Activated T-cell treated with anti-CD3 and anti-CD28 coated beads, Interleukin-2, amount 50 U/mL, for 48 hours (primary cell): ENCODE data around the gene LHX3.
"Not testable (repeated sequence)": the region's sequence is repeated elsewhere in the genome, so short reads cannot be mapped to it uniquely, and the experiment has no call there.

ENCODE experiments used
- DNase-seq, 2 experiments: peaks; one replicate each; pipeline ENCODE4 v3.0.0-alpha.2; 2020

LHX3 gene

DNA sequence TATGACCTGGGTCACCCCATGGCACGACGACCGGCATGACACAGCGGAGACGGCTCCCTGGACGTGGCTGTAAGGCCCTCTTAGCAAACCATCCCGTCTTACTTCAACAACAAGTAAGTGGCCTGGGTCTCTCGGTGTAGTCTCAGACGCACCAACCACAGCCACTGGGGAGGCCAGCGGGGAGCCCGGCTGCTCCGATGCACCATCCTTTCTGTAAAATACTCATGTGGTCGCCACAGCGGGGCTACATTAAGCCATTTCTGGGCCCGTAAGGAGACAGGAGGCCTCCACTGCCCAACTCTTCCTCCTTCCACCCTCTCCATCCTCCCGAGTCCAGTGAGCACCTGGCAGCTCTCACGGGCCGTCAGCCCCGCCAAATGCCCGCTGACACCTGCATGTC, 36.0 kb upstream of the LHX3 start:
- no peak for DNase-seq

DNA sequence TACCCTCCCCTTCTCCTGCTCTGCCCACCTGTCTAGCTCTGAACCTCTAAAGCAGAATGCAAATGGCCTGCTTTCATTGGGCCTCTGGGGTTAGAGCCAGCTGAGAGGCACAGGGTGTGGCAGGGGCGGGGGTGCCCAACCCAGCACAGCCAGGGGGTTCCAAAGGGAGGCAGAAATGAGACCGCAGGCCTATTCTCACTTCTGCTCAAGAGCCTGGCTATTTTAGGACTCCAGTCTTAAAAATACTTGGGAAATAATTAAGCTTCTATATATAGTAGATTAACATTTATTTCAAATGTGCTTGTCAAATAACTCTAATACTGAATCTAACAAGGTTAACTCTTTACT, 35.0 kb upstream of the LHX3 start:
- no peak for DNase-seq

DNA sequence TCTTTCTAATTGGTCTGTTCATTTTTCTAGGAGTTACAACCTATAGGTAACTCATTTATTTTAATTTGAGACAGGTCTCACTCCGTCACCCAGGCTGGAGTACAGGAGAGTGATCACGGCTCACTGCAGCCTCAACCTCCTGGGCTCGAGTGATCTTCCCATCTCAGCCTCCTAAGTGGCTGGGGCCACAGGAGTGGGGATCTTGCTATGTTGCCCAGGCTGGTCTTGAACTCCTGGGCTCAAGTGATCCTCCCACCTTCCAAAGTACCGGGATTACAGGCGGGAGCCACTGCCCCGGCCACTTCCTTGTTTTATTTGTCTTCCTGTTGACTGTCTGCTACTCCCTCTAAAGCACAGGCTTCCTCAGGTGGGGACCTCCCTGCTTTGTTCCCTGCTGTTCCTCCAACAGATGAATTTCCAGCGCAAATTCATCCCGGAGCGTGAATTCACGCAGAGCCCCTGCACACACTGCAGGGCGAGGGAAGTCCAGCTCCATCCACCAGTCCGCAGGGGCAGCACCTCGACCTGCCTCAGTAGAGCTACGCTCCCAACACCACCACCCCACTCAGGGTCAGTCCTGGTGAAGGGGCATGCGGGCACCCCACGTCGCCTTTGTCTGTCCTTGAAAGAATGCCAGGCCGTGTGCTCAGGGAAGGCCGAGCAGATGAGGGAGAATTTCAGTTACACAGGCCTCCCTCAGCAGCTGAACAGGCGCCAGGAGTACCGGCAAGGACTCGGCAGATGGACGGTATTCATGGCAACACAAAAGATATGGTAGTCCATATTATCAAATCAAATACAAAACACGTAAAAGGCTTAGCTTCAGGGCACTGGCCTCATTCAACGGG, 34.4 kb upstream of the LHX3 start:
- DNase-seq = no peak

DNA sequence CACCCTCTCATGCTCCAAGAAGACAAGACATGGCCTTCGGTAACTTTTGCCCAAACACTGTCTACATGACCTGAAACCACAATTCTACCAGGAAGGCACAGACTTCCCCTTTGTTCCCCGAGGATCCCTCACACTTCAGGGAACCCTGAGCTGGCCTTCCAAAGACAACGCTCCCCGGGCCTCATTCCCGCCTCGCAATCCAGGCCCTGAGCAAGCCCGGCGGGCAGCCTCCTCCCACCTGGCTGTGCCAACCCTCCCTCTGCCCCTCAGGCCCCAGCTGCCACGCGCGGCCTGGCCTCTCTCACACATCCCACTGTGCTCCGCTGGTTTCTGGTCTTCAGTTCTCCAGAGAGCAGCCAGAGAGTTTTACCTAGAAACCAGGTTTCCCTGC, 33.4 kb upstream of the LHX3 start:
- no peak for DNase-seq

DNA sequence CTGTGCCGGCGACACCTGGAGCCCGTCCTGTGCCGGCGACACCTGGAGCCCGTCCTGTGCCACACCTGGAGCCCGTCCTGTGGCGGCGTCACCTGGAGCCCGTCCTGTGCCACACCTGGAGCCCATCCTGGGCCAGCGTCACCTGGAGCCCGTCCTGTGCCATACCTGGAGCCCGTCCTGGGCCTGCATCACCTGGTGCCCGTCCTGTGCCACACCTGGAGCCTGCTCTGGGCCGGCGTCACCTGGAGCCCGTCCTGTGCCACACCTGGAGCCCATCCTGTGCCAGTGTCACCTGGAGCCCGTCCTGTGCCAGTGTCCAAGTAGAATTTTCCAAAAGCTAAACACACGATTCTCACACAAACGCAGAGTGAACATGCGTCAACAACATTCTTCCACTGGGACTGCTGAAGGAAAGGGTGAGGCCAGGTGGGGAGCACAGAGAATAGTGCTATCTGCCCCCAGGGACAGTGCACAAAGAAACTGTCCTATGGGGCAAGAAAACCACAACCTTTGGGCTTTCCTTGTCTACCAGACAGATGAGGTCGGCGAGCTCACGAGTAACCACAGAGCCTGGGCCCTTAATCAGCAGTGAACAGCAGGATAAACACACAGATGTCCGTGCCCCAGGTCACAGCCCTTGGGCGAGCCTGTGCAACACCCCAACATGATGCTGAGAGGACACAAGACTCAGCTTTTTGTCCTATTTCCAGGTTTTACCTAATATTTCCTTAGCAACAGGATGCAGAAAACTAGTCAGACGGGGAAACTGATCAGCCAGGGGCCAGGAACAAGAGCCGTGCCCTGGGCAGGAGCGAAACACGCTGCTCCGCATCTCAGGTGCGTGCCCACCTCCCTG, 32.8 kb upstream of the LHX3 start:
- DNase-seq = no peak

DNA sequence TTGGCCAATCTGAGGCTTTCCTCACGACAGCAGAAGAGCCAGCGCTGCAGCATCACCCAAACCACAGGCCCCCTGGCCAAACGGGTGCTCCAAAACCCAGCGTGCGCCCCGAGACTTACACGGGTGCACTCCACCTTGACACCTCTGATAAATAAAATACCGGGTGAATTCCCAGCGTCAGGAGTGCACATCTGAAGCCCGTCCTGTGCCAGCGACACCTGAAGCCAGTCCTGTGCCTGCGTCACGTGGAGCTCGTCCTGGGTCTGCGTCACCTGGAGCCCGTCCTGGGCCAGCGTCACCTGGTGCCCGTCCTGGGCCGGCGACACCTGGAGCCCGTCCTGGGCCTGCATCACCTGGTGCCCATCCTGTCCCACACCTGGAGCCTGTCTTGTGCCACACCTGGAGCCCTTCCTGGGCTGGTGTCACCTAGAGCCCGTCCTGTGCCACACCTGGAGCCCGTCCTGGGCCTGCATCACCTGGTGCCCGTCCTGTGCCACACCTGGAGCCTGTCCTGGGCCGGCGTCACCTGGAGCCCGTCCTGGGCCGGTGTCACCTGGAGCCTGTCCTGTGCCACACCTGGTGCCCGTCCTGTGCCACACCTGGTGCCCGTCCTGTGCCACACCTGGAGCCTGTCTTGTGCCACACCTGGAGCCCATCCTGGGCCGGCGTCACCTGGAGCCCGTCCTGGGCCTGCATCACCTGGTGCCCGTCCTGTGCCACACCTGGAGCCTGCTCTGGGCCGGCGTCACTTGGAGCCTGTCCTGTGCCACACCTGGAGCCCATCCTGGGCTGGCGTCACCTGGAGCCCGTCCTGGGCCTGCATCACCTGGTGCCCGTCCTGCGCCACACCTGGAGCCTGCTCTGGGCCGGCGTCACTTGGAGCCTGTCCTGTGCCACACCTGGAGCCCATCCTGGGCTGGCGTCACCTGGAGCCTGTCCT, 31.8 kb upstream of the LHX3 start:
- DNase-seq = not testable (repeated sequence)

DNA sequence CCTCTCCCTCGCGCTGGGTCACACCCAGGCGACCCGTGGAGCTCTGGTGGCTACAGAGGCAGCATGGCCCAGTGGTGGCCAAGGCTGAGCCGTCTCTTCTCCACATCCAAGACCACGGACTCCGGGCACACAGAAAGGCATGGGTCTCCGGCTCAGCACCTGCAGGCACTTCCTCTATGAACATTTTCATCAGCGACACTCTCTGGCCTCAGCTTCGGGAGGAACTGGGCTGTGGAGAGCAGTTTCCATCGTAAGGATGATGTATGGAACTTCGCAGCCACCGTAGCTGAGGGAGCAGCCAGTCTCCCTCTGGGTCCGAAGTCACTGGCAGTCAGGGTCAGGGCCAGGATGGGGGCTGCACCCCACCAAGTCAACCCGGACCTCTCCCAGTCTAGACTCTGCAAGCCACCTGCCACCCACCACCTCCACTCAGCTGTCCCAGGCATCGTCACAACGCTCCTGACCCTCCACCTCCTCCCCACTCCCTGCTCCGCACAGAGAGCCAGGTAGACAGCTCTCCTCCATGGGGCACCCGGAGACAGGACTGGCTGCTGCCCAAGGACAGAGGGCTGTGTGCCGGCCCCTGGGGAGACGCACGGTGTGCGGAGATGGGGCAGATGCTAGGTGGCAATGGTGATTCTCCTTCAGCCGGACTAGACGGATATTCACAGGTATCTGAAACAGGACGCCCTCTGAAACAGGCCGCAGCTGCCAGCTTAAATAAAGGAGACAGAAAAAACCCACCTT, 31.0 kb upstream of the LHX3 start:
- DNase-seq = no peak

DNA sequence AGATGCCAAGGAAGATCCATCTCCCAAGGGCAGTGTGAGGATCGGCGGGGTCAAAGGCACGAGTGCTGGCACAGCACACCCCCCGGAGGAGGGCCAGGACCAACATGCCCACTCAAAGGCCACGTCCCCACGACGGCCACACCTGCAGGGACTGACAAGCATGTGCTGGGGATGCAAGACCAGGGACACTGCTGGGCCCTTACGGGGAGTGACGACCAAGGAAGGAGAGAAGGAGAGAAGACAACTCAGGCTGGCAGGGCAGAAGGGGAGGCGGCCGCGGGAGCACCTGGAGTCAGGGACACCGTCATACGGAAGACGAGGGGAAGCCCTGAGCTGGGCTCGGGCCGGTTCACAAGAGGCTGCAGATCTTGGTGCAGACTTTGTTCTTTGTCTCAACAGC, 30.2 kb upstream of the LHX3 start:
- no peak for DNase-seq

DNA sequence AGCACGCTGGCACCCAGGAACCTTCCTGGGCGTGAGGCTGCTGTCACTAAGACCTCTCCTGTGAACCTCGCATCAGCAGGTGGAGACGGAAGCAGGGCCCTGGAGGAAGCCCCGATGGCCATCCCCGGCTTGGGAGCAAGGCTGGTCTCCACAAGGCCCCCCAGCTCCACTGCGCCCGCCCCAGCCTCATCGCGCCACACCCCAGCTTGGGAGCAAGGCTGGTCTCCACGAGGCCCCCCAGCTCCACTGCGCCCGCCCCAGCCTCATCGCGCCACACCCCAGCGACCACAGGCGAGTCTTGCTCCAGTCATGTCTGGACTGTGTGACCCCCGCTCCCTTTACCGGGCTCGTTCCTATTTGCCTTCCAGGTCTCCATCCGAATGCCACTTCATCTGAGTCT, 29.7 kb upstream of the LHX3 start:
- DNase-seq = no peak

DNA sequence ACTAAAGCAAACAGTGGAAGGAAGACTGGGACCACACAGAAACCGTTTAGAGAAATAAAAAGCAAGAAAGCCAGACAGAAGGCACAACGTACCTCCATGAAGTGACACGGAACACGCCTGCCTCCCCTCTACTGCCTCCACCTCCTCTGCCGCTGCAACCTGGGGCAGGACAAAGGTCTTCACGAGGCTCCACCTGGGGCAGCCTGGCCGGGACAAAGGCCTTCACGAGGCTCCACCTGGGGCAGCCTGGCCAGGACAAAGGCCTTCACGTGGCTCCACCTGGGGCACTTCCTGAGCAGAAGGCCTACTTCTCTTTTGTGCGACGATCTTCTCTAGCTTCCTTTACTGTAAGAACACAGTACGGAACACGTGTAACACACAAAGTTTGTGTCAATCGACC, 28.9 kb upstream of the LHX3 start:
- DNase-seq = no peak

DNA sequence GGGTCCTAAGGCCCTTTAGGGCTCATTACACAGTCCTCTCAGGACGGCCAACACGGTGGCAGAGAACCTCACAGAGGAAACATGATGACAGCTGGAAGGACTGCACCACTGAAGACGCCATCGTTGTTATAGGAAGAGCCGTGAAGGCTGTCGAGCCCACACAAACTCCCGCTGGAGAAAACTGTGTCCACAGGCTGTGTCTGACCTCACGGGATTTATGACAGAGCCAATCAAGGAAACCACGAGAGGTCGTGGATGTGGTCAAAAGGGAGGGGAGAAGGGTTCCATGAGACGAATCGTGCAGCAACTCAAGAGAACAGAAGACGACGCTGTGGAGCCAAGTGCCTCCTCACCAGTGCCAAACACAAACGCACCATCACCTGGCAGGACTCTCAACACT, 28.5 kb upstream of the LHX3 start:
- DNase-seq = no peak

DNA sequence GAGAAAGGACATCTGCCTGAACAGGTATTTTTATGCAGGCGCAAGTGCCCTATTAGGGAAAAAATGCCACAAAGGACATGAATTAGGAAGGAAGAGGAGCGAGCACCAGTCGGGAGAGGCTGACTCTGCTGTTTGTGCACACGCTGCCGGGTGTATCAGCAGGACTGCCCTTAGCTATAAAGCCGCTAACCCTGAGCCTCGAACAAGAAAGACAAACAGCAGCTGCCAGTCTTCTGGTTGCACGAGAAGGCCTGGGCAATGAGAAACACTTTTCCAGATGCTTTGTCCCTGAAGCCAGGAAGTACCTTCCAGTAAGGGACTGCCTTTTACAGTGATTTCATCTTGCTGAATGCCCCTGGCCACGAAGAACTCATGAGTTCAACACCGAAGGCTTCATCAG, 28.0 kb upstream of the LHX3 start:
- no peak for DNase-seq

DNA sequence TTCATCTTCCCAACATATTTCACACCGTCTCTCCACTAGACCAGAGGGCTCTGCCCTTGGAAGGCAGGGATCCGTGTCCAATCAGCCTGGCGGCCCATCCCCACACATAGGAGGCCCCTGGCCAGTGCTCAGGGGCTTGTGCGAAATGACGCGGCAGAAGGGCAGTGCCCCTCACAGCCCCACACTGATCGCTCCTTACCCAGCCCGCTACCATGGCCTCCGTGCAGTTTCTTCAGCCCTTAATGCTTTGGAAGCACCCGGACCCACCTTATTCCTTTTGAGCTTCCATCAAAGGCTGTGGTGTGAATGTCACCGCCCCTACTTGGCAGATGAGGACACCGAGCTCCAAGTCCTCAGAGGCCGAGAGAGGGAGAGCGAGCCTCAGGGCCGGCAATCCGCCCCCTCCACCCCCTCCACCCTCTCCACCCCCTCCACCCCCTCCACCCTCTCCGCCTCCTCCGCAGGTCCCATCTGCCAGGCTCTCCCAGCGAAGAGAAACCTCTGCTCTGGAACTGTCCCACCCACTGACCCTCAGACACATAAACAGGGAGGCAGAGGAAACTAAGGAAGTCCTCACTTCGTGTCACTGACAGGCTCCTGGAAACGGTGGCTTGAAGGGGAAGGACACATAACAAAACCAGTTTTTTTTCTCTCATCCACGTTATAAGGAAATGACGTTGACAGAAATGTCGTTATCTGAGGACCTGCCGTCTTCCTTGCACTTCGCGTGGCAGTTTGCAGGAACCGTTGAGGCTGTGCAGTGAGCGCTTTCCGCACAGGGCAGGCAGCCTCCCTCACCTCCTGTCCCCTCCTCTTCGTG, 26.8 kb upstream of the LHX3 start:
- peak; percentile 41 to 42 for DNase-seq

DNA sequence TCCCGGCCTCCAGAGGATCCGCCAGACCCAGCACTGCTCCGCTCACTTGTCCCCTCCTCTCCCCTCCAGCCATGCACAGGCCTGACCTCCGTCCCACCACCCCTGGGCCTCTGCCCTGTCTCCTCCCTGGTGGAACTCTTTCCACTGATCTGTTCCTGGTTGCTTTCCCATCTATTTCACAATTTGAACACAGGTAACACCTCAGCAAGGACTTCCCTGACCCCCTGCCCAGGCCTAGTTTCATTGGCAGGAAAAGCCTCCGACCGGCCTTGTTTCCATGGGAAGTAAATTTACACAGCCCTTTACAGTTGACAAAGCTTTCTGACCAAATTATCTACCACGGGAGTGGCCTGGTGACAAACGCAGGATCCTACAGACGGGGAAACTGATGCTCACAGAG, 25.8 kb upstream of the LHX3 start:
- DNase-seq = no peak

DNA sequence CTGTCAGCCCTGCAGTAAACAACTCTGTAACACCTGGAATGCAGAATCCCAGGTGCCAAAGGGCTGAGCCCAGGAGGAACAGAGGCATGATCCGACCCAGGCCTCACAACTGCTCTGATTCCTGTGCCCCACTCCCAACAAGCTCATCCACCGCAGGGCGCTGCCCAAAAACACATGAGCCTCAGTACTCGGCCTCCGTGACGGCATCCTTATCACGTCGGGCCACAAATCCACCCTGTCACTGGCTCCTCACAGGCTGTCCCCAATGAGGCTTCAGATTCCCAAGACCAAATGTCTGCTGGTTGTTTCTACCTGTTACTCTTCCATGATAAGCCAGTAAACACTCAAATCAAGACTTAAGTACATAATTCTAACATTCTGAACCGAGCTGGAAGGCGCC, 25.4 kb upstream of the LHX3 start:
- no peak for DNase-seq

DNA sequence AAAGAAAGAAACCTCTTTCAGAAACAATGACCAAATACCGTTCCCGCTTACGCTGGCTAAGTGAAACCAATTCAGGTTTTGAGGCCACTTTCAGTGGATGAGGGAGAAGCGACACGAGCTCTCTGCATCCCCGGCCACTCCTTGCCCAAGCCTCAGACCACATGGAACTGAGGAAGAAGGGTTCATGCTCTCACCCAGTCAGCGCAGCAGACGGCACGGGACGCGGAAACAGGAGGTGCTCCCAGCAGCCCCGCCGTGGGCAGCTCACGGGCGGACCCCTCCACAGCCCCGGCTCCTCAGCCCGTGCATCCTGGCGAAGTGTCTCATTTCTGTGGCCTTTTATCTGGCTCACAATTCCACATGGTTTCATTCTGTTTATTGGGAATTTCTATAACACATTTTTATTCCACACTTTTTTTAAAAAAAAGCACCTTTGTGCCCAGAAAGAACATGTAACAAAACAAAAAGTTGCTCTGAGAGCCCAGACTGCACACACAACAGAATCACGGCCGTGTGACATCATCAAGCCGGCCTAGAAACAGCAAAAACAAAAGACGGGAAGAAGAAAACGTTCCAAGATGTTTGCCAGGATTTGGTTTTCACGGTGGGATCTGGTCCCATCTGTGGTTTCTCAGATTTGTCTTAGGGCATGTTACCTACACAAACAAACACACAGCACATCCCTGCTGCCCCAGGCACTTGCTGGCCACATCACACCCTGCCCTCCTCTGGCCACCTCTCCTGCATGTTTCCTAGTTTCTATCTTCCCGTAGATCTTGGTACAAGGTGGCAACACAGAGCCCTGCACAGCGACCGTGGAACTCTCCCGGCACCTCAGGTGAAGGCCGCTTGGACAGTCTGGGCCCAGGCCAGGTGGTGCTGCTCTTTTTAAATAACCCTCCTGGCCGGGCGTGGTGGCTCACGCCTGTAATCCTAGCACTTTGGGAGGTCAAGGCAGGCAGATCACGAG, 24.5 kb upstream of the LHX3 start:
- DNase-seq = no peak

DNA sequence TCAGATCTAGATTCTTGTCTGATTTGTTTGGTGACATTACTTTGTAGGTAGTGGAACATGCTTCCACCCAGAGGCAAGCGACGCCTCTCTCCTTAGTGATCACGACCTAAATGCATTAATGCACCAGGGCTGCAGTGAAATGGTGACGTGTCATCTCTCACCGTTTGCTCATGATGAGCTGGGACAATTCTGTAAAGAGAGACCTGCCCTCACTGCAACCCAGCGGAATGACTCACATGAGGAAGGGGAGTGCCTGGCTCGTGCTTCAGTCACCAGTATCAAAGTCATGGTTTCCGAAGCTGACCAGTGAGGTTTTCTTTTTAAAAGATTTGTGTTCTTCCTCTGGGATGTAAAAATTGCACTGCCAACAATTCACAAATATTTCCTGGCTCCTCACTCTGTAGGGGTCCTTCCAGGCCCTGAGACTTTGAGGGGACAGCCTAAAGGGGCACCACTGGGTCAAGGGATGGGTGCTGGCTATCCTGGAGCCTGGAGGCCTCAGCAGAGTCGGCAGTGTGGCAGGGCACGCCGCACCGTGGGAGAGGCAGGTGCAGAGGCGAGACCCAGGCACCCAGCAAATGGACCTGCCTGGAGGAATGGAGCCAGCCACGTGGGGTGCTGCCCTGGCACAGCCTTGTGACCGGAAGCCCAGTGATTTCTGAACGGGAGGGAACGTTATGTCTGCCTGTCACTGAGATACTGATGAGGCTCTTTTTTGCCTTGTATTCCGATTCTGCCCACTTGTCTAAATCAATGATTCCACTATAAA, 23.4 kb upstream of the LHX3 start:
- peak; percentile 36 to 44 for DNase-seq

DNA sequence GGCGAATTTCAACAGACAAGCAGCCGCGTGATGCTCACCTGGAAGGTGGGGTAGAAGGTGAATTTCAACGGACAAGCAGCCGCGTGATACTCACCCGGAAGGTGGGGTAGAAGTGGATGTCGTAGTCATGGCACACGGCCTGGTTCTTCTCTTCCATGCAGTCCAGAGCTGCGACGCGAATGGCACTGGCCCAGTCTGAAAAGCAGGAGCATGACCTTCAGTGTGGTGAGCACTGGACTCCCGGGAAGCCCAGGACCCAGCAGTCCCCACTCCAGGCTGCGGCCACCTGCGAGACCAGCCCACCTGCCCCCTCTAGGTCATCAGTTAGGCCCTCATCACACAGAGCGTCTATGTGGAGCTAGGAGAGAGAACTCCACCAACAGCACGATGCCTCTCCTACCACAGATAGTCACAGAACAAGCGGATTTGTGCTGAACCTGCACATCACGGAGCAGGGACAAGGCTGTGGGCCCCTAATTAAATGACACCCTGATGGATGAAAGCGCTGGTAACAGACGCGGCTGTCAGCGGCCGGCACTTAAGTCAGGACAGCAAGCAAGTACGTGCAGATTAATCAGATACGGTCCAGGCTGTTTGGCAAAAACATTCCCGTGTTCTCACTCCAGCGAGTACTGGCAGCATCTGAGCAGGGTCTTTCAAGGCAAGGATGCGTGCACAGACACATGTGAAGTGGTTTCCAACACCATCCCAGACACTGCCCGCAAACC, 21.9 kb upstream of the LHX3 start:
- no peak for DNase-seq
